Right atrium auricular region (tissue), 2 donors: ENCODE data around the gene C1orf94. TPM values are rescaled to one million over a fixed set of nuclear protein-coding genes. Genes with fewer than 3 reads are reported as not detected.

Source experiments
- DNase-seq: peaks from one replicate; pipeline ENCODE4 v3.0.0-alpha.2; 2019; ENCODE audit warnings: low spot score
- H3K27ac ChIP-seq, 2 donors: fragments of 200-600 bp; sonication (generic); 1 replicate in 1 of 2; 2 replicates in 1 of 2; pipeline ENCODE4 v1.5.1; 2016 to 2019
- H3K27me3 ChIP-seq, 2 donors: fragments of 200-600 bp; sonication (generic); one replicate each; pipeline versions ENCODE4 v1.5.1 to v1.6.0; 2017 to 2019
- H3K36me3 ChIP-seq: fragments of 200-600 bp; sonication (generic); one replicate; pipeline ENCODE4 v1.5.1; 2016
- H3K4me1 ChIP-seq, 2 donors: fragments of 200-600 bp; sonication (generic); one replicate each; pipeline versions ENCODE4 v1.5.1 to v1.6.0; 2017 to 2019
- H3K4me3 ChIP-seq, 2 donors: fragments of 200-600 bp; sonication (generic); 1 replicate in 1 of 2; 2 replicates in 1 of 2; pipeline ENCODE4 v1.5.1; 2017 to 2019; ENCODE audit warnings: mild to moderate bottlenecking in 1 of 2, moderate library complexity in 1 of 2
- H3K9me3 ChIP-seq, 2 donors: fragments of 200-600 bp; sonication (generic); one replicate each; pipeline ENCODE4 v1.5.1; 2019
- CTCF ChIP-seq, 2 donors: fragments of 200-600 bp; sonication (generic); IDR thresholded peaks; one replicate each; pipeline ENCODE4 v1.5.1; 2019; ENCODE audit warnings: antibody characterized with exemption in 2 of 2
- total RNA-seq, 2 donors: library from RNA; depleted of rRNA; stranded (reverse); fragments of >200 nt; gene quantifications; one replicate each; pipeline ENCODE4 v1.1.0, GENCODE V29; 2016

The C1orf94 gene
- total RNA-seq, 2 donors from 2014 or later = not detected

DNA sequence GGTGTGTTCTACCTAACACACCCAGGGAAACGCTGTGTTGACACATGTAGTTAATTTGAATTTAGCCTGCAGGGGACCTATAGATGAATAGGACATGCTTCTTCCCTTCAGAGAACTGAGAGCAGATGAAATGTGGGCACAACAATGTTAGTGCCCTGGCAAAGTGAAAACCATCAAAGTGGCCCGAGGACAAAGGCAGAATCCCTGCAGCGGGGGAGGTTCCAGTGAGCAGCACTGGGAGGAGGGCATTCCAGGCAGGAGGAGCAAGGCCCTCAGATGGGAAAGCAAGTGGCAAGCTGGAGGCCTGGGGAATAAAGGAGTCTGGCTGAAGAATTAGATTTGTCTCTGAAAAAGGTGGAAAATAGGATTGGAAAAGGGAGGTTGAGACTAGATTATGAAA, 37.2 kb downstream of the C1orf94 start:
- H3K36me3 ChIP-seq = no peaks in the 10 kb centered on the region
- no peaks in the 10 kb centered on the region for H3K27me3 ChIP-seq
- H3K4me1 ChIP-seq = no peaks in the 10 kb centered on the region
- DNase-seq = no peak
- no peaks in the 10 kb centered on the region for H3K9me3 ChIP-seq
- no peak overlapping the region for H3K4me3 ChIP-seq
- H3K27ac ChIP-seq = no peak overlapping the region
- no peak for TF ChIP-seq CTCF (IDR thresholded peaks at IDR 0.05)

DNA sequence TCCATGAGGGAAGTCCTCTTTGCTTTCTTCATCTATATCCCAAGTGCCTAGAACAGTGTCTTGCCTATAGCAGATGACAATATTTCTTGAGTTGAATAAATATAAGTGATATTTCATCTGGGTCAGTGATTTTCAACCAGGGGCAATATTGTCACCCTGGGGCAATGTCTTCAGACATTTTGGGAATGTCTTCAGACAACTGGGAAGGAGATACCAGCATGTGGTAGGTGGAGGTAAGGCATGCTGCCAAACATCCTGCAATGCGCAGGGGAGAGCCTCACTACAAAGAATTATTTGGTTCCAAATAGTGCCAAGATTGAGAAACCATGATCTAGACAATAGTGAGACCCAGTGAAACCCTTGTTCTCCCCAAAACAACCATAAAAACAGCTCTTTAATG, 54.7 kb downstream of the C1orf94 start:
- Histone ChIP-seq H3K4me3 (no peak overlapping the region), H3K27me3 (no peaks in the 10 kb centered on the region), H3K27ac (no peak overlapping the region), H3K9me3 (no peaks in the 10 kb centered on the region), H3K4me1 (no peaks in the 10 kb centered on the region), H3K36me3 (no peaks in the 10 kb centered on the region)
- DNase-seq = no peak
- TF ChIP-seq CTCF (IDR thresholded peaks at IDR 0.05) = no peak

DNA sequence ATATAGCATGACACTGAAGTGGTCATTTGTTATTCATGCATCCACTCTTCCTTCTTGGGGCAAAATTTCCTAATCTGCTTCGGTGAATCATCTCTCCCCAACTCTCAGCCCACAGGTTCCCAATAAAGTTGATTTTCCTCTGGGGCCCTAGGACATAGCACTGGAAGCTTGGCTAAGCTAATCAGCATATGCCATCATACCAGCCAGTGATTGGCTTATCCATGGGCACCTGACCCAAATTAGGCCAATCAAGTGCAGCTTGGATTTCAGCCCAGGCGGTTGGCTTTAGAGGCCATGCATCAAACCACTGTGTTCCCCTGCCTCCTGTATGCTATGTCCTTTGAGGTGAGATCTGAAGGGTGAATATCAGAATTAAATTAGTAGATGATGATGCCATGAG, 58.9 kb downstream of the C1orf94 start:
- no peaks in the 10 kb centered on the region for H3K36me3 ChIP-seq
- TF ChIP-seq CTCF (IDR thresholded peaks at IDR 0.05) = no peak
- no peaks in the 10 kb centered on the region for H3K9me3 ChIP-seq
- no peaks in the 10 kb centered on the region for H3K4me1 ChIP-seq
- H3K27ac ChIP-seq = no peak overlapping the region
- no peaks in the 10 kb centered on the region for H3K27me3 ChIP-seq
- no peak overlapping the region for H3K4me3 ChIP-seq
- DNase-seq = no peak

DNA sequence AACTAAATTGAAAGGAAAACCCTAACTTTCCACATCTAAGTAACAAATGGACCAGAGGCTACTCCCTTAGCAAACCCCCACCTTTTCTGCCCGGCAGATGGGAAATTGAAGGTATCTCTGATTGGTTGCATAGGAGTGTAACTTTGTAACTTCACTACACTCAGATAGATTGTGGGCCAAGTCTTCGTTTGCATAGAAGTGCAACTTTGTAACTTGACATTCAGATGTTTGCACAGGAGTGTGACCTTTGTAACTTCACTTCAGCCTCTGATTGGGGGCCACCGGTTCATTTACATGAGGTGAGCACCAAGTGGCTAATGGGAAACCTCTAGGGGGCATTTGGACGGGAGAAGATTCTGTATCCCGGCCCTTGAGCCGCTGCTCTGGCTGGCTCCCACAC, 59.4 kb downstream of the C1orf94 start:
- no peak for TF ChIP-seq CTCF (IDR thresholded peaks at IDR 0.05)
- H3K27ac ChIP-seq = no peak overlapping the region
- DNase-seq = no peak
- no peaks in the 10 kb centered on the region for H3K4me1 ChIP-seq
- H3K27me3 ChIP-seq = no peaks in the 10 kb centered on the region
- H3K4me3 ChIP-seq = no peak overlapping the region
- no peaks in the 10 kb centered on the region for H3K9me3 ChIP-seq
- no peaks in the 10 kb centered on the region for H3K36me3 ChIP-seq

DNA sequence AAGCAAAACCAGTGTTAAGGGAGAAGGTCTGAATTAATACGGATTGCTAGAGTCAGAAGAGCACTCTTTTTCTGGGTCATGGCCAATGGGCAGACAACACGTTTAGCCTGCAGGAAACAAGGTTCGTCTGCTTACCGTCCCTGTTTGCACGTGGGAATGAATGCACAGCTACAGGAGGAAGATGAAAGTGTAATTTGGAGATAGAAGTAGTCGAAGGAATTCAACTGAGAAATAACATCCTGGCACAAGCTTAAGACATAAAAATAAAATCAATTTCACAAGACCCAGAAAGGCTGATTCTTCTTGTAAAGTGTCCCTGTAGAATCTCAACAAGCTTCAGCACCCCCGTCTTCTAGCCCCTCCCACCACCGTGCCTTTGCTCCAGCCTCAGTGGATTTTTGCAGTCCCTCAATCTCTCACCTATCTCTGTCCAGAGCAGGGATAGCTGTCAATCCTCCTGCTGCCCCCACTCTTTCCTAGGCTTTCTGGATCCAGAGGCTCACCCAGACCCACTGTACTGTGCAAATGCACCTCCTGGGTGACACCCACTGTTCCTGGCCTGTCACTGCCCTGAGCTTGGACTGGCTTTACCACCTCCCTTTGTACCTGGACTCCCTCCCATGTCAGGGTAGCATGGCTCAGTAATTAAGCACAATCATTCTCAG, 60.6 kb downstream of the C1orf94 start:
- H3K4me3 ChIP-seq = no peak overlapping the region
- no peaks in the 10 kb centered on the region for H3K36me3 ChIP-seq
- TF ChIP-seq CTCF (IDR thresholded peaks at IDR 0.05) = no peak
- peaks cover 0 to 4% of the 10 kb centered on the region in 2 donors for H3K9me3 ChIP-seq
- DNase-seq = no peak
- H3K27me3 ChIP-seq = no peaks in the 10 kb centered on the region
- H3K27ac ChIP-seq = no peak overlapping the region
- H3K4me1 ChIP-seq = no peaks in the 10 kb centered on the region

GRCh38 chr1:34245967-34246366, 69.3 kb downstream of the C1orf94 start:
- Histone ChIP-seq H3K27me3 (no peaks in the 10 kb centered on the region), H3K27ac (no peak overlapping the region), H3K4me3 (no peak overlapping the region), H3K9me3 (peaks cover 0 to 6% of the 10 kb centered on the region in 2 donors), H3K36me3 (no peaks in the 10 kb centered on the region), H3K4me1 (no peaks in the 10 kb centered on the region)
- no peak for DNase-seq
- no peak for TF ChIP-seq CTCF (IDR thresholded peaks at IDR 0.05)
